NCI-H510A (cell line): ENCODE results near the gene SYT17.

Source experiments
- DNase-seq: peaks from one replicate; lab custom pipeline; 2025; lab: John Stamatoyannopoulos, UW

The SYT17 gene

DNA sequence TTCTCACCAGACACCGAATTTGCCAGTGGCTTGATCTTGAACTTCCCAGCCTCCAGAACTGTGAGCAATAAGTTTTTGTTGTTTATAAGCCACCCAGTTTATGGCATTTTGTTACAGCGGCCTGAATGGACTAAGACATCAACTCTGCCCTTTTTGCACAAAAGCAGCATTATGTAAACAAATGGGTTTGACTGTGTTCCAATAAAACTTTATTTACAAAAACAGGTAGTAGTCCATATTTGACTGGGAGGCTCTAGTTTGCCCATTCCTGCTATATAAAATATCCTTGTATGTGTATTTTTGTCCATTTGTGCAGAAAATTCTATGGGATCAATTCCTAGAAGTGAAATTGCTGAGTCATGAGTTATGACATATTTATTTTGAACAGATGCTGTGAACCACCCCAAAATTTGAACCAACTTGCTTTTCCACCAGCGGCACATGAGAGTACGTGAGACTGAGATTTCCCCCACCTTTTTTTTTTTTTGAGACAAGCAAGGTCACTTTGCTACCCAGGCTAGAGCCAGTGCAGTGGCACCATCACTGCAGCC lies 96.2 kb downstream of the SYT17 start:
- DNase-seq = no peak

DNA sequence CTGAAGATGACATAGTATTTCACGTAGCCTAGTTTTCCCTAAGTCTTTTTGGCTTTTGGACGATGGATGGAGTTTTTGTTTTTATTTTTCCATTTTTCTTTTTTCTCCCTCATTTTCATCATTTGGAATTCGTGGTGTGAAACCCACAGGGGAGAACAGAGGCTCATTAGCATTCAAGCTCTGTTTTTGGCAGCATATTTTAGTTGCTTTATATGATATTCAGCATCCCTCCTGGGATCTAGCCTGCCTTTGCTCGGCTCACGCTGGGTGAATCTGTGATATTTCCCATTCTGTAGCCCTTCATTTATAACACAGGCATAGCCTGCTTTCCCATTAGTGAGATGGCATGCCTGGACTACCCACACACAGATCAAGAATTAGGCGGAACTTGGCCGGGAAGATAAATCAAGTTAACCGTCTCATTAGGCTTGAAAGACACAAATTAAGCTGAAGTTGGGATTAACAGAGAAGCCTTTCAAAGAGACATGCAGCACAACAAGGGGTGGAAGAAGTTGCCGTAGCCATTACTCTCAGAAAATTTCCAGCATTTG lies 97.4 kb downstream of the SYT17 start:
- no peak for DNase-seq

DNA sequence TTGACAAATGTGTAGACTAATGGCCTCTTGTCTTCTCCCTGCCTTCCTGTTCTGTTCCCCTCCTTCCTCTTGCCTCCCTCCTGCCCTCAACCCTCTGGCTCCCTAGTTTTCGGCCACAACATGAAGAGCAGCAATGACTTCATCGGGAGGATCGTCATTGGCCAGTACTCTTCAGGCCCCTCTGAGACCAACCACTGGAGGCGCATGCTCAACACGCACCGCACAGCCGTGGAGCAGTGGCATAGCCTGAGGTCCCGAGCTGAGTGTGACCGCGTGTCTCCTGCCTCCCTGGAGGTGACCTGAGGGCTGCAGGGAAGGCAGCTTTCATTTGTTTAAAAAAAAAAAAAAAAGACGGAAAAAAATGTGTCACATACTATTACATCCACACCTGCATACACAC lies 98.7 kb downstream of the SYT17 start:
- no peak for DNase-seq

DNA sequence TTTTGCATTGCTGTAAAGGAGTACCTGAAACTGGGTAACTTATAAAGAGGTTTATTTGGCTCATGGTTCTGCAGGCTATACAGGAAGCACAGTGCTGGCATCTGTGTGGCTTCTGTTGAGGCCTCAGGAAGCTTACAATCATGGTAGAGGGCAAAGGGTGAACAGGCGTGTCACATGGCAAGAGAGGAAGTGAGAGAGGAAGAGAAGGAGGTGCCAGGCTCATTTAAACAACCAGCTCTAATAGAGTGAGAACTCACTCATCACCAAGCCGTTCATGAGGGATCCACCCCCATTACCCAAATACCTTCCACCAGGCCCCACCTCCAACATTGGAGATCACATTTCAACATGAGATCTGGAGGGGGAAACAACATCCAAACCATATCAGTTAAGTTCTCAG lies 101.1 kb downstream of the SYT17 start:
- DNase-seq = no peak

DNA sequence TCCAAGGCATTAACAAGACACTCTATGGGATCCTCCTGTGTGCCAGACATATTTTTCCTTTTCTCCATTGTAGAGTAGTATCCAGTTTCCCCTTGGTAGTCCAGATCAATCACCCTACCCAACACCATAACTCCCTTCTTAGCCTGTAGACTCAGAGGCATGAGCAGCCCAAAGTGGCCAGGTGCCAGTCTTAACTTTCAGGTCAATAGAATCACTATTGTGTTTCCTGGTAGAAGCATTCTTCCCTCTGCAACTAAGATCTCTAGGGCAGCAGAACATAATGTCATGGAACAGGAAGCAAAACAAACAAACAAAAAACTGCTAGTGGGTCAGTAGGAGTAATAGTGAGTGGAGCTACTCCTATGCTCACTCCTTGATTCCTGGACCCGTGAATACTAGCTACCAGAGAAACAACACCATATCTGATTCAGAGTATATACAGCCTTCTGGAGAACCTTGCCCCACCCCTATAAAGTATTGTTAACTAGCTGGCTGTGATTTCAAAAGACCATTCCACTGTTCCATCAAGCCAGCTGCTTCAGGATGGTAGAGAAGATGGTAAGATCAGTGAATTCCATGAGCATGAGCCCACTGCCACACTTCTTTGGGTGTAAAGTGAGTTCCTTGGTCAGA lies 106.2 kb downstream of the SYT17 start:
- no peak for DNase-seq

DNA sequence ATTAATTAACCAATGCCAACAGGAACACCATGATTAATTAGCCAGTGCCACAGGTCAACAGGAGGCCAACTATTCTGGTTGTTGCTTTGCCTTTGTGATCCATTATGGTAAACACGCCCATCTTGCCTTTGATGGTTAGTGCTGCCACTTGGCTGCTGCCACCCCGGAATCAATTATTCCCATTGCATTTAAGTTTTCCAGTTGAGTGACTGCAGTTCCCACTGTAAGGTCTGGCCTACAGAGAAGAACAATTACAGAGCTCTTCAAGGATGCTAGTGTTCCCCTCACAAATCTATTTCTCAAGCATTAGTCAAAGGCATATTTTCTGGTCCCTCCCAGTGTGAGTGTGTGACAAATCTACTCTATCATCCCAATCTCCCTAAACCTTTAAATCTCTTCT lies 110.4 kb downstream of the SYT17 start:
- DNase-seq = no peak

DNA sequence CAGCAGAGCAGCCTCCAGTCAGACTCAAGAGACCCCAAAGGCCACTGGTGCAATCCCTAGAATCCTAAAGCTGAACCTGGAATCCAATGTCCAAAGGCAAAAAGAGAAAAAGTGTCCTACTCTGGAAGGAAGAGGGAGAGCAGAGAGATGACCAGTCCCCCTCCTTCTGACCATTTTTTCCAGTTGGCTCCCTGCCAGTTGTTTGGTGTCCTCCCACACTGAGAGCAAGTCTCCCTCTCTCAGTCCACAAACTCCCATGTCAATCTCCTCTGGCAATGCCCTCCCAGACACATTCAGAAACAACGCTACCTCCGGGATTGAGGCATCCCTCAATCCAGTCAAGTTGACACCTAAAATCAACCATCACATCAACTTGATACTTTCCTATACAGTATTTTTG lies 113.2 kb downstream of the SYT17 start:
- DNase-seq = no peak

DNA sequence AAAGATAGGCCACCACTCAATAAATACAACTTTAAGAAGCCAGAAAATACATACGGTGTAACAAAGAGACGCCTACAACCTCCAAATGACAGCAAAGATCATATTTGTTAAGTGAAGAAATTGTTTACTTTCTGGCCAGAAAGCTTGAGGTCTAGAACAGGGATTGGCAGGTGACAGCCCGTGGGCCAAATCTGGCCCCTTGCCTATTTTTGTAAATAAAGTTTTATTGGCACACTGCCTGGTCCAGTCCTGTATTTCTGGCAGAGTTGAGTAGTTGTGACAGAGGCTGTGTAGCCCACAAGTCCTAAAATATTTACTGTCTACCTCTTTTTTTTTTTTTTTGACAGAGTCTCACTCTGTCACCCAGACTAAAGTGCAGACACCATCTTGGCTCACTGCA lies 114.1 kb downstream of the SYT17 start:
- DNase-seq = no peak

DNA sequence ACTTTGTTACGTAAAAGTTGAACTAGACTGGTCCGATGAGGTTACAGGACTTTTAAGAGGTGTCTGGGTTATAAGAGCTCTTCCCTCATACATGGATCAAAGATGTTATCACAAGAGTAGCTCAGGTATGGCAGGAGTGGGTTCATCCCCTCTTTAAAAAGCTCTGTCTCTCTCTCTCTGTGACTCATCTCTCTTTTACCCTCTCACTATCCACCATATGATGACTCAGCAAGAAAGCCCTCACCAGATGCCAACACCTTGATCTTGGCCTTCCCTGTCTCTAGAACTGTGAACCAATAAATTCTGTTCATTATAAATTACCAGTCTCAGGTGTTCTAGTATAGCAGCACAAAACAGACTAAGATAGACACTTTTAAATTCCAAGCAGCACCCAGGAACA lies 115.6 kb downstream of the SYT17 start:
- no peak for DNase-seq

DNA sequence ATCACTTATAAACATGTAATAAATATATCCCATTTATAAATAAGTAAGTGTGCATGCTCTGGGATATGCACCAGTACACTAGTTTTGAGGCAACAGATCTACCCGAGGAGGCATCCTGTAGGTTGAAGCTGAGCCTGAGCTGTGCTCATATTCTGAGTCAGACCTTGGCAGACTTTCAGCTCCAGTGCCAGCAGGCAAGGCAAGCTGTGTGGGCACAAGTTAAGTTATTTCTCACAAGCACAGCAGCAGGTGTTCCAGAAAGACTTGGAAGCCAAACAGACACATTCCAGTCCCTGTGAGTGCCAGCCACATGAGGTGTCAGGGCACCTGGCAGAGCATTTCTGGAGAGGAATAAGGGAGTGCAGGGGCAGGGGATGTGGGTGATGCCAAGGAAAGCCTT lies 116.2 kb downstream of the SYT17 start:
- DNase-seq = no peak

DNA sequence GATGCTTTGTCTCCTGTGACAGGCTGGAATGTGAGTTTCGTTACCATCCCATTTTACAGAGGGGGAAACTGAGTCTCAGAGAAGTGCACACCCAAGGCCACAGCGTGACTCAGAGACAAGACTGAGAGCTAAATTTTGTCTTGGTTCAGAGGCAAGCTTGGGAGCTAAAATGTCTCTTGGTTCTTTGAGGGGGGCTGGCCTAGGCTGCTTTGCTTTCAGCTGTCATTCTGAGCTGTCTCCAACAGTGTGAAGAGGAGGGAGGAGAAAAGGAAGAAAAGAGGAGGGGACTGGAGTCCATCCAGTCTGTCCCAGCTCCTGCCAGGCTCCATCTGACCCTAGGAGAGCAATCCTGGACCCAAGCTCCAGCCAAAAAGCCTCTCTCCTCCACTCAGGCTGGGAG lies 117.4 kb downstream of the SYT17 start, which contains the start of gene CLEC19A:
TSS of gene CLEC19A (plus strand) at position 301 of the 400 bp plus-strand sequence. CDS start 121 bp downstream, outside the sequence.
- DNase-seq = no peak

DNA sequence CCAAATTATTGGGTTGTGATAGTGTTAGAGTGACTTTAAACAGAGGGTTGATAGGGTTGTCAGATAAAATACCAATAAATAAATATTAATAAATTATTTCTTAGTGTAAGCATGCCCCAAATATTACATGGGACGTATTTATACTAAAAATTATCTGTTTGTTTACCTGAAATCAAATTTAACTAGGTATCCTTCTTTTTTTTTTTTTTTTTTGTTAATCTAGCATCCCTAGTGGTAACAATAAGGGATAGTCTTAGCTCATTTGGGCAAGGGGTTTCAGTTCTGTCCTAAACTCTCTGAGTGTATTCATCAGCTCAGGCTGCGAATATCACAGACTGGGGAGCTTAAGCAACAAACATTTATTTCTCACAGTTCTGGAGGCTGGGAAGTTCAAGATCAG lies 118.8 kb downstream of the SYT17 start:
- DNase-seq = no peak

DNA sequence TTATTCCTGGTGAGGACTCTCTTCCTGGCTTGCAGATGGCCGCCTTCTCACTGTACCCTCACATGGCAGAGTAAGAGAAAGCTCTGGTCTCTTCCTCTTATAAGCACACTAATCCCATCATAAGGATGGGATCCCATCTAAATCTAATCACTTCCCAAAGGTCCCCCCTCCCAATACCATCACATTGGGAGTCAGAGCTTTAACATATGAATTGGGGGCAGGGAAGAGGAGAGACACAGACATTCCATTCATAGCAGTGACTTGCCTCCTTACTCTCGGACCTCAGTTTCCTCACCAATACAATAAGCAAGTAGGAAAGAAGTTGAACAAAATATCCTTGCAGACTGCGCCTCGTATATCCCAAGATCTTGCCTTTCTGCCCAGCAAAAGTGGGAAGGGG lies 119.2 kb downstream of the SYT17 start:
- no peak for DNase-seq

DNA sequence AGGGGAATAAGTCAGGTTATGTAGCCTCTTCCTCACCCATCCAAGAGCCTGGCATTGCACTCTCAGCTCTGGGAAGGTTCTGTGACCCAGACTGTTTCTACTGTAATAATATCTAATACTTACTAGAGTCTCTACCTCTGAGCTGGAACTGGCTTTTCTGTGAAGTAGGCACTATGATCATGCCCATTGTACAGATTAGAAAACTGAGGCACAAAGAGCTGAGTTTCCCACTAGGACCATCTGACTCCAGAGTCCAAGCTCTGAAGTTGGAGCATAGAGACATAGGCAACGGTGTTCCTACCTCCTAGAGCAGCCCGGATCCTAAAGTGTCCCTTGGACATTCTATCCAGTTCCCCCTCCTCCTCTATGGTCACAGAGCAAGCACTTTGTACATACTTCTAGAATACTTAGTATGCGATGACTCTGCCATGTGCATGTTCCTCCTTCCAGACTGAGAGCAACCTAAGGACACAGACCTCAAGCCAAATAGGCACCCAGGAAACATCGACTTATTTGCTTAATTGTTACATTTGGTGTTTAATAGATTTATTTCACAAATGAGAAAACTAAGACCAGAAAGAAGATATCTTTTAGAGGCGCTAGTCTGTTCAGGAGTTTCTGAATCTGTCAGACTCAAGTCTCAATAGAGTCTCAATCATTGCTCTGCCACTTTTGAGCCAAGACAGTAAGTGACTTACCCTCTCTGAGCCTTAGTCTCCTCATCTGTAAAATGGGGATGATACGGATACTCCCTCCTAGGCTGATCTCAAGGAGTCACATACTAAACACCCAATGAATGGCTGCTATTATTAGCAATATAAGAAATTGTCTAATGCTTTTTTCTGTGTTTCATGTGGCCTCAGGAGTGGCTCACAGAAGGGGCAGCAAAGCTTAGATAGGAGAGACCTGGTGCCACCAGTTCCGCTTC lies 121.1 kb downstream of the SYT17 start:
- DNase-seq = no peak

DNA sequence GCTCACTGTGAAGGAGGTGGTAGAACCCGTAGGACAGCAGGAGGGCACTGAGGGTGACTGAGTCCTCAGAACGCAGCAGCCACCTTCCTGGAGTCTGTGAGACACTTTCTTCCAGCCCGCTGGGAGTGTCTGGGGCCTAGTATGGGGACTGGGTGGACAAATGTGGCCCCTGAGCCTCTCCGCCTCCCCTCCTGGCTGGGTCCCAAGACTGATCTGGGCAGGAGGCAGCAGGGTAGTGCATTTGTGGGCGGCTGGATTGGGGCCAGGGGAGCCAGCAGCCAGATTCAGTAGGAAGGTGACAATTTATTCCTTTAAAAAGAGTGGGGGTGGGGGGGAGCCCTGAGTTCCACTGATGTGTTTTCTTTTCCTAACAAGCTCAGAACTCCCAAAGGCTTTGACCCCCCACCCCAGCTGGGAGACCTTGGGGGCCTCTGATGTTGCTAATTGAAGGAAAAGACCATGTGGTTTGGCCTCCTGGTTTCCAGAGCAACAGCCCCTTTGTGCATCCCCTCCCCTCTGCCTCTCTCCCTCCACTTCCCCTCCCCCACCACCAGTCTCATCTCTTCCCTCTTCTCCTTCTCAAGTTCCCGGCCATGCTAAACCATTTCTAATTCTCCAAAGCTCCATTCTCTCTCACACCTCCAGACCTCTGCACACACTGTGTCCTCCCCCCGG lies 121.9 kb downstream of the SYT17 start:
- no peak for DNase-seq

DNA sequence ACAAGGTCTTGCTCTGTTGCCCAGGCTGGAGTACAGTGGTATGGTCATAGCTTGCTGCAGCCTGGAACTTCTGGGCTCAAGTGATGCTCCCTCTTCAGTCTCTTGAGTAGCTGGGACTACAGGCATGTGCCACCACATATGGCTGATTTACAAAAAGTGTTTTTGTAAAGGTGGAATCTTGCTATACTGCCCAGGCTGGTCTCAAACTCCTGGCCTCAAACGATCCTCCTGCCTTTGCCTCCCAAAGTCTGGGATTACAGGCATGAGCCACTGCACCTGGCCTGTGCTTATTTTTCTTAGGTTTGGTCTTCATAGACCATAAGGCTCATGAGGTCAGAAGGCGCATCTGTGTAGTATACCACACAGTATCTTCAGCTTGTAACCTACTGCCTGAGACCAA lies 122.8 kb downstream of the SYT17 start:
- no peak for DNase-seq

DNA sequence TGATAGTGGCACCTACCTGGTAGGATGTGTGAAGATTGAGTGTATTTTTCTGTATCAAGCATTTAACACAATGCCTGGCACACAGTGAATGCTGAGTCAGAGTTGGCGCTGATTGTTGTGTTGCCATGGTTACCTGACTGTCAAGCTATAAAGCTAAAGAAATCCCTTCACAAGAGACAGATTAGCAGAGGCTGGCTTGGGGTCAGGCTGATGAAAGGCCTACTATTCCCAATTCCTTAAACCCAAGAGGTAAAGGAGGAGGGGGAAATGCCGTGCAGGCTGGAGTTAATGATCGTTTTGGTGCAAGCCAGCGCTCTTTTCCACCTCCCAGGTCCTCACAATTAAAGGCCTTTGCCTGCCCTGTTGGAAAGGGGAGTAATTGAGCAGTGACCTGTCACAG lies 123.4 kb downstream of the SYT17 start:
- DNase-seq = no peak

DNA sequence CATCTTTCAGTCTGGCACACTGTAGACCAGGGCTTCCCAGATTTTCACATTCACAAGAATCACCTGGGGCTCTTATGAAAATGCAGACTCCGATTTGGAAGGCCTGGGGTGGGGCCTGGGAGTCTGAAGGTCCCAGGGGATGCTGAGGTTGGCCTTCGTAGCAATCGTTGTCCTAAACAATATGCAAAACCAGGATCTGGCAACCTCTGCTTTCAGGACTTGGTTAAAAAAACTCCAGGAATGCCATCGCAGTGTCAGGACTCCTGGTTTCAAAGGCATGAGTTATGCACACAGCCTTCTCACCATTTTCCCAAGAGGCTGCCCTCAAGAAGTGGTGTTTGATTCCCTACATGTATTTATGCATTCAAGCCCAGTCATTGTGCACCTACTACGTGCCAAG lies 124.1 kb downstream of the SYT17 start:
- DNase-seq = no peak

DNA sequence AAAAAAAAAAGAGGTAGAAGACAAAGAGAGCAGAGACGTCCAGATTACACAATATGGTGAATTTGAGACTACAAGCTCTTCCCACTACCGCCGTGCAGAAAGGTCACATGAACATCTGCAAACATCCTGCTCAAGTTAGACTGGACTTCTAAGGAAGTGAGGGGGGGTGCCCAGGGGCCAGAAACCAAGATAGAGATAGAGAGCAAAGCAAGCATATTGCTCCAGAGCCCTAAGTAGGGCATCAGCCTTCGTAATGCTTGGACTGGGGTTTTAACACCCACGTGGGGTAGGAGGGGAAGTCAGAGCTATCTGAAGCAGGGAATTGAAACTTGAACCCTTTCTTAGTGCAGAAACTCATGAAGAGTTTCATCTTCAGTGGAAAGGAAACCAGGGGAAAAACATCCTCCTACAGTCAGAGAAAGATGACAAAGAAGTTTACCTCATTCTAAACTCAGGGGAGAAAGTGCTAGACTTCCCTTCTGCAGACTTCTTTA lies 126.2 kb downstream of the SYT17 start:
- peak; percentile 53 for DNase-seq

DNA sequence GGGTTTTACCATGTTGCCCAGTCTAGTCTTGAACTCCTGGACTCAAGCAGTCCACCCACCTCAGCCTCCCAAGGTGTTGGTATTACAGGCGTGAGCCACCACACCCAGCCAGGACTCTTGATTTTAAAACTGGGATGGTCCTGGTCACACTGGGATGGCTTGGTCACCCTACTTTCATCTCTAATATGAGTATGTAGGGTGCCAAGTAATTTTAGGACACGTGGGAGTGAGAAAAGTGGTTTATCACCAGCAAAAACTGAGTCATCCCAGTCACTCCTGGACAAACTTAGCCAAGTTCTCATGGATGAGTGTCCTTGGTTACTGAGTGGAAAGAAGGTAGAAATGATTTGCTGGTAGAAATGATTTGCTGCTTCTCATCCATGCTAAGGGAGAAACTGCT lies 127.4 kb downstream of the SYT17 start:
- DNase-seq = no peak

DNA sequence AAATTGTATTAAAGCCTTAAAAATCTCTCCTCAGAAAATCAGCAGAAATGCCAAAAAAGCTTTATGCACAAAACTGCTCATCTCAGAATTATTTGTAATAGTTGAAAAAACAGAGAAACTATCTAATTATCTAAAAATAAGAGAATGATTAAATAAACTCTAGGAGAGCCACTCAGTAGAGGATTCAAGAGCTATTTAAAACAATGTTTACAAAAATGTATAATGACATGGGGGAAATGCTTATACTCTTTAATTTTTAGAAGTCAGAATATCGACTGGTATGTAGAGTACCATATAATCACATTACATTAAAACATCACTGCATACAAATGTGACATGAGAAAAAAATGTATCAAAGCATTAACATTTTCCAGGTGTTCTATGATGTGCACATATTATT lies 129.4 kb downstream of the SYT17 start:
- DNase-seq = no peak

DNA sequence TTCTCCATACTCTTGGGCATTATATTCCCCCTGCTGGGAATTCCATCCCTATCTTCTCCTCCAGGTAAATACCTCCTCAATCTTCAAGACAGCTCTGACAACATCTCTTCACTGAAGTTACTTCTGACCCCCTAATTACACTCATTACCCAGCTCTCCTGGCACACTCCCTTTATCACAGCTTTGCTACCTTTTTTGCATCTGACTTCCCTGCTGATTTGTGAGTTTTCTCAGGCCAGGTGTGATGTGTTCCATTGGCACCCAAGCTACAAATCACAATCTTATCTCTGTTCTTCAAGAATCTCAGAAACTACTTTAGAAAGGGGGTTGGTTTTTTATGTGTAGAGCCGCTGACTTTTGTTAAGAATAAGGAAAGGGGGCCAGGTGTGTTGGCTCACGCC lies 131.5 kb downstream of the SYT17 start:
- no peak for DNase-seq
